ENCODE measurements around the gene ZNF468. TPM values are rescaled to one million over a fixed set of nuclear protein-coding genes. Genes with fewer than 3 reads are reported as not detected.
"Not testable (repeated sequence)": the region's sequence is repeated elsewhere in the genome, so short reads cannot be mapped to it uniquely, and the experiment has no call there.

The ZNF468 gene
- total RNA-seq: 16.9 and 22.1 TPM in 2 replicates

- DNase-seq (ENCODE audit: low read depth): not testable (repeated sequence)
- H3K4me3 ChIP-seq (ENCODE audit: low read depth, low read length): peak within 1 kb of the TSS; percentile 80
Observed at GRCh38 chr19:52857378-52858191, at the start of gene ZNF468. Gene ZNF468, minus strand, starts transcription at chr19:52857619. Its CDS starts 3,347 bp downstream, at chr19:52854272.

DNA sequence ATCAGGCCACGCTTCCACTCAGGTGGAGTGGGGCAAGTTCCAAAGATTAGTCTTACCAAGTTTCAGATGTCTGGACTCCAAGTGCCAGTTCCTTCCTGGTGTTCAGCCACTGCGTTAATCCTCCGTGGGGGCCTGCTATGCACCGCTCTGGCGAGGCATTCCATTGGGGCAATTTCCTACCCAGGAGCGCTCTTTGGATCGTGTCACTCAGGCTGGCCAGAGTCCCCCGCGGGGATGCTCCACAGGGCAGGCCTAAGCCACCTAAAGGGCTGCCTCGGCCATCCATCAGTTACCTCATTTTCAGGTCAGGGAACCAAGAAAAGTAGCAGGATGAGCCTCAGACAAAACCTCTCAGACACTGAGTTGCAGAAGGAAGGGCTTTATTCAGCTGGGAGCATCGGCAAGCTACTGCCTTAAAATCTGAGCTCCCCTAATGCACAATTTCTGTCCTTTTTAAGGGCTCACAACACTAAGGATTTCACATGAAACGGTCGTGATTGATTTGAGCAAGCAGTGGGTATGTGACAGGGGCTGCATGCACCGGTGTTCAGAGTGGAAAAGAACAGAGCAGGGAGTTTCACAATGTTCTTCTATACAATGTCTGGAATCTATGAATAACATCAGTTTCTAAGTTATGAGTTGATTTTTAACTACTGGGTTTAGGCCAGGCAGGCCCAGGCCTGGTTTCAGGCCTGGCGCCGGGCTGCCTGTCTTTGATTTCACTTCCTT is 46.8 kb upstream of the ZNF468 start:
- not testable (repeated sequence) for DNase-seq (ENCODE audit: low read depth); H3K4me3 ChIP-seq (ENCODE audit: low read depth, low read length)

GRCh38 chr19:52901842-52902241 is 44.4 kb upstream of the ZNF468 start:
- DNase-seq (ENCODE audit: low read depth): no peak
- H3K4me3 ChIP-seq (ENCODE audit: low read depth, low read length): no peak overlapping the region
- no peak for TF ChIP-seq CTCF (conservative IDR thresholded peaks at IDR 0.05; ENCODE audit: low read depth, low read length)

DNA sequence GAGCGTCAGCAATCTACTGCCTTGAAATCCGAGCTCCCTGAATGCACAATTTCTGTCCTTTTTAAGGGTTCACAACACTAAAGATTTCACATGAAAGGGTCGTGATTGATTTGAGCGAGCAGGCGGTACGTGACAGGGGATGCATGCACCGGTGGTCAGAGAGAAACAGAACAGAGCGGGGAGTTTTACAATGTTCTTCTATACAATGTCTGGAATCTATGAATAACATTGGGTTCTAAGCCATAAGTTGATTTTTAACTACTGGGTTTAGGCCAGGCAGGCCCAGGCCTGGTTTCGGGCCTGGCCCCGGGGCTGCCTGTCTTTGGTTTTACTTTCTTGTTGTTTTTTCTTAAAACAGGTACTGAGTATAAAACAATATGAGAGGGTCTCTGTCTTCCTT is 41.2 kb upstream of the ZNF468 start:
- not testable (repeated sequence) for DNase-seq (ENCODE audit: low read depth); H3K4me3 ChIP-seq (ENCODE audit: low read depth, low read length)

- no peak for DNase-seq (ENCODE audit: low read depth)
- no peak for TF ChIP-seq CTCF (conservative IDR thresholded peaks at IDR 0.05; ENCODE audit: low read depth, low read length)
- H3K4me3 ChIP-seq (ENCODE audit: low read depth, low read length): peak overlapping the region; percentile 82
Observed at GRCh38 chr19:52898101-52898500, 40.7 kb upstream of the ZNF468 start.

GRCh38 chr19:52897138-52897935 is 39.9 kb upstream of the ZNF468 start, which contains the start of gene ZNF320:
Gene ZNF320, minus strand, starts transcription at chr19:52897635. Its CDS starts 7,380 bp downstream, at chr19:52890255.
- H3K4me3 ChIP-seq (ENCODE audit: low read depth, low read length): peak within 1 kb of the TSS; percentile 82
- TF ChIP-seq CTCF (conservative IDR thresholded peaks at IDR 0.05; ENCODE audit: low read depth, low read length): no peak
- DNase-seq (ENCODE audit: low read depth): peak; percentile 67

DNA sequence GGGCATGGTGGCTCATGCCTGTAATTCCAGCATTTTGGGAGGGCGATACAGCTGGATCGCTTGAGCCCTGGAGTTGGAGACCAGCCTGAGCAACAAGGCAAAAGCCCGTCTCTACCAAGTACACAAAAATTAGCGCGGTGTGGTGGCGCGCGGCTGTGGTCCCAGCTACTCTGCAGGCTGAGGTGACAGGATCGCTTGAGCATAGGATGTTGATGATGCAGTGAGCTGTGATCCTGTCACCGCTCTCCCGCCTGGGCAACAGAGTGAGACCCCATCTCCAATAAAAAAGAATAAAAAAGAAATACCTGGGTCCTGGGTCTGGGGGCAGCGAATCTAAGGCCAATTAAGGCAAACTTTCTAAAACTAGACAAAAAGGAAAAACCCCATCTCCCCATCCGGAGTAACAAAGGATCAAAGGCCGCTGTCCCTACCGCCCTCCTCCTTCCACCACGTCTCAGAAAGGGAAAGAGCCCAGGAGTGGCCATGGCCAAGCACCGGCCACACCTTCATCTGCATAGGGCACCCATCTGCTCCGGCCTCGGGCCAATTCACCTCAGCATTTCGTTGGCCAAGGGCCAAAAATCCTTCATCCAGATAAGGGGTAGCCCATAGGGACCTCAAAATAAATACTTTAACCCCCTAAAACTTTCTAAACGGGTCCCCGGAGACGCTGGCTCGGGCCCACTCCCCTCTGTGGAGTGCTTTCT is 39.2 kb upstream of the ZNF468 start:
- H3K4me3 ChIP-seq (ENCODE audit: low read depth, low read length): peak overlapping the region; percentile 82
- no peak for DNase-seq (ENCODE audit: low read depth)
- TF ChIP-seq CTCF (conservative IDR thresholded peaks at IDR 0.05; ENCODE audit: low read depth, low read length): no peak

- TF ChIP-seq CTCF (conservative IDR thresholded peaks at IDR 0.05; ENCODE audit: low read depth, low read length): no peak
- no peak for DNase-seq (ENCODE audit: low read depth)
- H3K4me3 ChIP-seq (ENCODE audit: low read depth, low read length): no peak overlapping the region
Observed at GRCh38 chr19:52891336-52891735, 33.9 kb upstream of the ZNF468 start.
